Keratinocyte (primary cell): ENCODE data around the gene LDB2.

Source experiments
- EZH2 ChIP-seq: IDR thresholded peaks from one replicate; pipeline ENCODE4 v1.6.1; 2012; ENCODE audit warnings: inconsistent platforms, mild to moderate bottlenecking, low read length, moderate library complexity
- TF ChIP-seq, protein P1 (sequence below), 3 experiments: IDR thresholded peaks in 1 of 3; conservative IDR thresholded peaks in 1 of 3; optimal IDR thresholded peaks in 1 of 3; 2 replicates in 2 of 3; 3 replicates in 1 of 3; pipeline versions ENCODE3 to v1.5.1; 2011; ENCODE audit warnings: low read length in 3 of 3, mild to moderate bottlenecking in 3 of 3, moderate library complexity in 2 of 3, control low read depth in 1 of 3, inconsistent platforms in 1 of 3; ENCODE audit not compliant: insufficient read depth in 2 of 3; ENCODE audit errors: extremely low read depth in 1 of 3

- no peak for TF ChIP-seq EZH2
- TF ChIP-seq, protein P1, sequence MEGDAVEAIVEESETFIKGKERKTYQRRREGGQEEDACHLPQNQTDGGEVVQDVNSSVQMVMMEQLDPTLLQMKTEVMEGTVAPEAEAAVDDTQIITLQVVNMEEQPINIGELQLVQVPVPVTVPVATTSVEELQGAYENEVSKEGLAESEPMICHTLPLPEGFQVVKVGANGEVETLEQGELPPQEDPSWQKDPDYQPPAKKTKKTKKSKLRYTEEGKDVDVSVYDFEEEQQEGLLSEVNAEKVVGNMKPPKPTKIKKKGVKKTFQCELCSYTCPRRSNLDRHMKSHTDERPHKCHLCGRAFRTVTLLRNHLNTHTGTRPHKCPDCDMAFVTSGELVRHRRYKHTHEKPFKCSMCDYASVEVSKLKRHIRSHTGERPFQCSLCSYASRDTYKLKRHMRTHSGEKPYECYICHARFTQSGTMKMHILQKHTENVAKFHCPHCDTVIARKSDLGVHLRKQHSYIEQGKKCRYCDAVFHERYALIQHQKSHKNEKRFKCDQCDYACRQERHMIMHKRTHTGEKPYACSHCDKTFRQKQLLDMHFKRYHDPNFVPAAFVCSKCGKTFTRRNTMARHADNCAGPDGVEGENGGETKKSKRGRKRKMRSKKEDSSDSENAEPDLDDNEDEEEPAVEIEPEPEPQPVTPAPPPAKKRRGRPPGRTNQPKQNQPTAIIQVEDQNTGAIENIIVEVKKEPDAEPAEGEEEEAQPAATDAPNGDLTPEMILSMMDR (optimal IDR thresholded peaks at IDR 0.05 in 1 of 3, IDR thresholded peaks at IDR 0.05 in 1 of 3, conservative IDR thresholded peaks at IDR 0.05 in 1 of 3; ENCODE audit: extremely low read depth in 1 of 3, insufficient read depth in 2 of 3, low read length in 3 of 3), result no peak
Observed at GRCh38 chr4:16834814-16835213, 63.6 kb downstream of the LDB2 start.
